Activated naive CD4-positive, alpha-beta T cell treated with anti-CD3 and anti-CD28 coated beads for 36 hours (primary cell): ENCODE data around the gene CDC25B. TPM values are rescaled to one million over a fixed set of nuclear protein-coding genes. Genes with fewer than 3 reads are reported as not detected.

Experiments used
- CTCF ChIA-PET: fragments of 350-600 bp; sonication (Branson Sonifier 250); formaldehyde crosslinking; loops from one replicate; lab custom pipeline; 2021; ENCODE audit warnings: antibody characterized with exemption; lab: Charles Lee
- DNase-seq: peaks from one replicate; pipeline ENCODE4 v3.0.0-alpha.2; 2020
- H3K27ac Mint-ChIP-seq: one replicate; pipeline ENCODE4 v1.8.0; 2021; ENCODE audit warnings: mild to moderate bottlenecking, mixed read lengths
- H3K27me3 Mint-ChIP-seq: one replicate; pipeline ENCODE4 v1.8.0; 2021; ENCODE audit warnings: low read depth, mixed read lengths
- H3K36me3 Mint-ChIP-seq: one replicate; pipeline ENCODE4 v1.8.0; 2021; ENCODE audit warnings: low read depth, mixed read lengths
- H3K4me1 Mint-ChIP-seq: one replicate; pipeline ENCODE4 v1.8.0; 2021; ENCODE audit warnings: low read depth, mixed read lengths
- H3K4me3 Mint-ChIP-seq: one replicate; pipeline ENCODE4 v1.8.0; 2021; ENCODE audit warnings: mild to moderate bottlenecking, moderate library complexity, mixed read lengths
- H3K9me3 Mint-ChIP-seq: one replicate; pipeline ENCODE4 v1.8.0; 2021; ENCODE audit warnings: mixed read lengths
- intact Hi-C: fragments of 100-400 bp; cut with micrococcal nuclease; formaldehyde crosslinking; loops from one replicate; pipeline ENCODE4 v1.15.1; 2023
- total RNA-seq, 2 experiments: library from RNA; stranded (reverse); gene quantifications; one replicate each; pipeline ENCODE4 v1.2.3, GENCODE V29; 2021

Gene CDC25B
- total RNA-seq, result 10 to 100 TPM; 94.8 to 97.7 TPM

DNA sequence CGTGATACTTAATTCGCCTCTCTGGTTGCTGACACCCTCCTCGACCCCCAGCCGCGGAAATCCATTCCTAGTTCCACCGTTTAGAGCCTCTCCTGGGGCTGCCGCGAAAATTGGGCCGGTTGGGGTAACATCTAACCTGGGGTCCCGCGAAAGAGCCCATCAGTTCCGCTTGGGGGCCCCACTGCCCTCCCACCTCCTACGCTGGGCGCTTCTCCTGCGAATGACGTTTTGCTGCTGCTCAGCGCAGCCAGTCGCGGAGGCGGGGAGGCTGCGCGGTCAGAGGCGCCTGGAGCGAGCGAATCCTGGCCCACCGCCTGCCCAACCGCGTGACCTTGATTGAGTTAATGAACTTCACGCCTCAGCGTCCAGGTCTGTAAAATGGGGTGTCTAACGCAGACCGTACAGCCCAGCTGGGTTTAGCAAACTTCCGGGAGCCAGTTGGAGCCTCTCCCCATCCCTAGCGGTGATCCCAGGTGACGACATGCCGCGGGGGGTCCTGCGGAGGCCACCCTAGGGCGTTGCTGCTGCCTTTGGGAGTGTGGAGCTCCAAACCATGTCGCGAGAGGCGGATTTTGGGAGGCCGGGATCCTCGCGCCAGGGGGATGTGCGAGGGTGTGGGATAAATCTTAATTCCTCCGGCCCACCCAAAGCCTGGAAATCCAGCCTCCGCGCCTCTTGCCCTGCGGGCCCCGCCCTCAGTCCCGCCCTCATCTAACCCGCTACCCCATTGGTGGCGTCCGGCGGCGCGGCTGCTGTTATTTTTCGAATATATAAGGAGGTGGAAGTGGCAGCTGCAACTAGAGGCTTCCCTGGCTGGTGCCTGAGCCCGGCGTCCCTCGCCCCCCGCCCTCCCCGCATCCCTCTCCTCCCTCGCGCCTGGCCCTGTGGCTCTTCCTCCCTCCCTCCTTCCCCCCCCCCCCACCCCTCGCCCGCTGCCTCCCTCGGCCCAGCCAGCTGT, at the start of gene CDC25B:
TSS of gene CDC25B (plus strand) at position 800 of the 958 bp plus-strand sequence. CDS start 222 bp downstream, outside the sequence.
- Mint-ChIP-seq H3K4me1 (peaks cover 49% of the 10 kb centered on the region), H3K36me3 (peaks cover 30% of the 10 kb centered on the region), H3K27me3 (no peaks in the 10 kb centered on the region), H3K4me3 (peak within 1 kb of the TSS; percentile 94), H3K9me3 (no peaks in the 10 kb centered on the region), H3K27ac (peak within 1 kb of the TSS; percentile 97)
- CTCF ChIA-PET, result interaction anchor here (1.3 to 3.2 kb wide), 3 partner anchors 9 to 25 kb away, joined by 4 to 13 read pairs (median 12); partner anchors contain the start of genes AP5S1 and CENPB
- intact Hi-C loops, result loop anchor here (1.0 to 5.0 kb wide), 6 partner anchors 8 to 112 kb away; partner anchors contain the start of genes ADISSP, AP5S1 and MAVS
- peak; percentile 95 for DNase-seq

- CTCF ChIA-PET, result interaction anchor here (0.9 to 1.1 kb wide), 2 partner anchors 10 to 37 kb away, joined by 3 to 6 read pairs; no protein-coding TSS in a partner anchor
Observed at GRCh38 chr20:3747471-3747870, 48.6 kb upstream of the CDC25B start.

GRCh38 chr20:3748073-3748472, 48.0 kb upstream of the CDC25B start:
- no peak overlapping the region for H3K27ac Mint-ChIP-seq
- H3K9me3 Mint-ChIP-seq, result no peaks in the 10 kb centered on the region
- peaks cover 1% of the 10 kb centered on the region for H3K36me3 Mint-ChIP-seq
- H3K4me3 Mint-ChIP-seq, result no peak overlapping the region
- intact Hi-C loops, result no loop called here
- peaks cover 17% of the 10 kb centered on the region for H3K4me1 Mint-ChIP-seq
- CTCF ChIA-PET, result interaction anchor here (0.7 to 1.6 kb wide), 4 partner anchors 10 to 107 kb away, joined by 3 to 6 read pairs (median 4); no protein-coding TSS in a partner anchor
- H3K27me3 Mint-ChIP-seq, result peaks cover 4% of the 10 kb centered on the region
- DNase-seq, result no peak

More at GRCh38 chr20:3747471-3747870, 48.6 kb upstream of the CDC25B start:
- no peaks in the 10 kb centered on the region for H3K9me3 Mint-ChIP-seq
- peaks cover 1% of the 10 kb centered on the region for H3K36me3 Mint-ChIP-seq
- no peak for DNase-seq
- intact Hi-C loops, result no loop called here
- H3K4me1 Mint-ChIP-seq, result peaks cover 15% of the 10 kb centered on the region
- H3K27me3 Mint-ChIP-seq, result peaks cover 4% of the 10 kb centered on the region
- H3K4me3 Mint-ChIP-seq, result no peak overlapping the region
- H3K27ac Mint-ChIP-seq, result no peak overlapping the region

DNA sequence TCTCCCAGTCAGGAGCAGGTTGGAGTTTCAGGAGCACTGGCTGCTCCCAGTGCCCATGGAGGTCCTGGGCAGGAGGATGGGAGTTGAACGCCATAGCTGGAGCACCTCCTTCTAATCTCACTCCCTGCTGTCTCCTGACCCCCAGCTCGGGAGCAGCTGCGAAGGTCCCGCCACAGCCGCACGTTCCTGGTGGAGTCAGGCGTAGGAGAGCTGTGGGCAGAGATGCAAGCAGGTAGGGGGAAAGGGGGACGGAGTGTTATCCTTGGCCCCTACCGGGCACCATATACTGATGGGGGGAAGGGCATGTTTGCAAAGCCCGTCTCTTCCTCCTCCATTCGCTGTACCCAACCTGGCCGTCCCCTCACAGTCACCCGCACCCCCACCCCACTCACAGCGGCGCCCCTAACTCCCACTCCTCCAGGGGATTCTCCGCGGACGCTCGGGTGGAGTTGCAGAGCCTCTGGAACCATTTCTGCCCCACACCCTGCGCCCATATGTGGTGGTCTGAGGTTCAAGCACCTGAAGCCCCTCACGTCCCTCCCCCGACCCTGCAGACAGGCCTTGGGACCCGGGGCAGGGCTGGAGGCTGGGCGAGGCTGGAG, 46.9 kb upstream of the CDC25B start:
- H3K9me3 Mint-ChIP-seq, result no peaks in the 10 kb centered on the region
- DNase-seq, result no peak
- intact Hi-C loops, result no loop called here
- no peak overlapping the region for H3K27ac Mint-ChIP-seq
- peaks cover 4% of the 10 kb centered on the region for H3K27me3 Mint-ChIP-seq
- H3K4me1 Mint-ChIP-seq, result peaks cover 17% of the 10 kb centered on the region
- H3K4me3 Mint-ChIP-seq, result no peak overlapping the region
- H3K36me3 Mint-ChIP-seq, result peaks cover 1% of the 10 kb centered on the region
- CTCF ChIA-PET, result interaction anchor here (1.1 to 1.6 kb wide), 5 partner anchors 13 to 106 kb away, joined by 3 to 6 read pairs (median 3); no protein-coding TSS in a partner anchor

DNA sequence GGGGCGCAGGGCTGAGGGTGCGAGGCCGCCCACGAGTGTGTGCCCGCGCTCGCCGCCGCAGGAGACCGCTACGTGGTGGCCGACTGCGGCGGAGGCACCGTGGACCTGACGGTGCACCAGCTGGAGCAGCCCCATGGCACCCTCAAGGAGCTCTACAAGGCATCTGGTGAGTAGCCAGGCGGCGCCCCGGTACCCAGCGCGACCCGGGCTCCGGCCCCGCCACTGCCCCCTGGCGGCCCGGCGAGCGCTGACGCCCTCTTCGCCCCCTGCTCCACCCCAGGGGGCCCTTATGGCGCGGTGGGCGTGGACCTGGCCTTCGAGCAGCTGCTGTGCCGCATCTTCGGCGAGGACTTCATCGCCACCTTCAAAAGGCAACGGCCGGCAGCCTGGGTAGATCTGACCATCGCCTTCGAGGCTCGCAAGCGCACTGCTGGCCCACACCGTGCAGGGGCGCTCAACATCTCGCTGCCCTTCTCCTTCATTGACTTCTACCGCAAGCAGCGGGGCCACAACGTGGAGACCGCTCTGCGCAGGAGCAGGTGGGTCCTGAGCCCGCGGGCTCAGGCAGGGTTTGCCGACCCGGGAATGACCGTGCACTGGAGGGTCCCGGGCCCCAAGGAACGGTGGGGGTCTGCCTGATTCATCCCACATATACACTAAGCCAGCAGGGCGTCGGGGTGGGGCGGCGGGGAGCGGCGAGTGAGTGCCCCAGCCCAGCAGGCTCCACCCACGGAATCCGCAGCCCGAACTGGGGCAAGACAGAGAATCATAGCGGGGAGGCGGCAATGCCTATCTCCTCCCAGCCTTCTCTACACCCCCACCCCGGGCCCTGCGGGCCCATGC, 46.2 kb upstream of the CDC25B start:
- DNase-seq, result peak; percentile 41
- intact Hi-C loops, result no loop called here
- CTCF ChIA-PET, result interaction anchor here (0.9 to 1.9 kb wide), 9 partner anchors 9 to 186 kb away, joined by 3 to 9 read pairs (median 3); no protein-coding TSS in a partner anchor
- Mint-ChIP-seq H3K4me3 (no peak overlapping the region), H3K4me1 (peaks cover 13% of the 10 kb centered on the region), H3K27me3 (peaks cover 4% of the 10 kb centered on the region), H3K9me3 (no peaks in the 10 kb centered on the region), H3K36me3 (peaks cover 1% of the 10 kb centered on the region), H3K27ac (no peak overlapping the region)

DNA sequence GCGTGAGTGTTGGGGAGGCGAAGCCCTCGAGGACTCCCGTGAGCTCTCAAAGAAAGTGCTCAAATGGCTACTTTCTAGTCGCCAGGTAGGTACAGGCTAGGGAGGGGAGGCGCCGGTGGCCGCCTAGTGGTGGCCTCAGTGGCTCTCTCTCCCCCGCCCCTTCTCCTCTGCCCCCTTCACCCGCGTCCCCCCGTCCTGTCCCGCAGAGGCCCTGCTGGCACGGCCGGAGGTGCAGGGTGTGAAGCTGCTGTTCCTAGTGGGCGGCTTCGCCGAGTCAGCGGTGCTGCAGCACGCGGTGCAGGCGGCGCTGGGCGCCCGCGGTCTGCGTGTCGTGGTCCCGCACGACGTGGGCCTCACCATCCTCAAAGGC, 44.8 kb upstream of the CDC25B start:
- Mint-ChIP-seq H3K27ac (no peak overlapping the region), H3K4me1 (peaks cover 7% of the 10 kb centered on the region), H3K9me3 (no peaks in the 10 kb centered on the region), H3K36me3 (peaks cover 3% of the 10 kb centered on the region), H3K4me3 (no peak overlapping the region), H3K27me3 (peaks cover 4% of the 10 kb centered on the region)
- intact Hi-C loops, result no loop called here
- DNase-seq, result no peak
- CTCF ChIA-PET, result interaction anchor here (0.6 to 1.9 kb wide), 12 partner anchors 9 to 206 kb away, joined by 3 to 9 read pairs (median 5); no protein-coding TSS in a partner anchor

- H3K27ac Mint-ChIP-seq, result no peak overlapping the region
- intact Hi-C loops, result loop anchor here (2.0 kb wide), 3 partner anchors 35 to 95 kb away; partner anchors contain the start of genes CENPB and MAVS
- H3K4me1 Mint-ChIP-seq, result peaks cover 7% of the 10 kb centered on the region
Observed at GRCh38 chr20:3751675-3752385, 44.3 kb upstream of the CDC25B start.

GRCh38 chr20:3752386-3752759, 43.7 kb upstream of the CDC25B start:
- intact Hi-C loops, result loop anchor here (2.0 kb wide), 3 partner anchors 34 to 94 kb away; partner anchors contain the start of genes CENPB and MAVS
- peak overlapping the region; percentile 48 for H3K4me3 Mint-ChIP-seq
- no peak for DNase-seq
- H3K27ac Mint-ChIP-seq, result no peak overlapping the region
- peaks cover 6% of the 10 kb centered on the region for H3K36me3 Mint-ChIP-seq
- H3K27me3 Mint-ChIP-seq, result no peaks in the 10 kb centered on the region
- H3K4me1 Mint-ChIP-seq, result peaks cover 7% of the 10 kb centered on the region
- H3K9me3 Mint-ChIP-seq, result no peaks in the 10 kb centered on the region
- CTCF ChIA-PET, result interaction anchor here (0.6 to 3.8 kb wide), 5 partner anchors 15 to 333 kb away, joined by 3 to 23 read pairs (median 6); partner anchors contain the start of genes ADISSP and AP5S1

More at GRCh38 chr20:3751675-3752385, 44.3 kb upstream of the CDC25B start:
- no peaks in the 10 kb centered on the region for H3K9me3 Mint-ChIP-seq
- CTCF ChIA-PET, result interaction anchor here (0.6 to 2.0 kb wide), 7 partner anchors 11 to 334 kb away, joined by 4 to 9 read pairs (median 5); no protein-coding TSS in a partner anchor
- H3K36me3 Mint-ChIP-seq, result peaks cover 5% of the 10 kb centered on the region
- H3K27me3 Mint-ChIP-seq, result no peaks in the 10 kb centered on the region
- peak; percentile 62 for DNase-seq
- H3K4me3 Mint-ChIP-seq, result peak overlapping the region; percentile 48

GRCh38 chr20:3753098-3753497, 43.0 kb upstream of the CDC25B start:
- peaks cover 11% of the 10 kb centered on the region for H3K36me3 Mint-ChIP-seq
- DNase-seq, result peak; percentile 81
- H3K4me1 Mint-ChIP-seq, result peaks cover 7% of the 10 kb centered on the region
- CTCF ChIA-PET, result interaction anchor here (0.9 to 3.8 kb wide), 6 partner anchors 13 to 68 kb away, joined by 3 to 23 read pairs (median 5); partner anchors contain the start of genes ADISSP and AP5S1
- intact Hi-C loops, result loop anchor here (1.0 to 2.0 kb wide), 7 partner anchors 15 to 332 kb away; partner anchors contain the start of genes AP5S1, CENPB and MAVS
- no peak overlapping the region for H3K27ac Mint-ChIP-seq
- H3K9me3 Mint-ChIP-seq, result no peaks in the 10 kb centered on the region
- no peak overlapping the region for H3K4me3 Mint-ChIP-seq
- H3K27me3 Mint-ChIP-seq, result no peaks in the 10 kb centered on the region

GRCh38 chr20:3753501-3754275, 42.4 kb upstream of the CDC25B start:
- intact Hi-C loops, result loop anchor here (1.0 to 2.0 kb wide), 7 partner anchors 15 to 332 kb away; partner anchors contain the start of genes AP5S1, CENPB and MAVS
- no peaks in the 10 kb centered on the region for H3K27me3 Mint-ChIP-seq
- CTCF ChIA-PET, result interaction anchor here (0.6 to 3.8 kb wide), 8 partner anchors 10 to 86 kb away, joined by 3 to 23 read pairs (median 4); partner anchors contain the start of genes ADISSP and AP5S1
- peaks cover 7% of the 10 kb centered on the region for H3K4me1 Mint-ChIP-seq
- H3K4me3 Mint-ChIP-seq, result no peak overlapping the region
- H3K27ac Mint-ChIP-seq, result no peak overlapping the region
- peaks cover 13% of the 10 kb centered on the region for H3K36me3 Mint-ChIP-seq
- DNase-seq, result no peak
- H3K9me3 Mint-ChIP-seq, result no peaks in the 10 kb centered on the region
